ENCODE results near the gene TMPRSS11F.
"Not testable (repeated sequence)": the region's sequence is repeated elsewhere in the genome, so short reads cannot be mapped to it uniquely, and the experiment has no call there.

TMPRSS11F gene

DNA sequence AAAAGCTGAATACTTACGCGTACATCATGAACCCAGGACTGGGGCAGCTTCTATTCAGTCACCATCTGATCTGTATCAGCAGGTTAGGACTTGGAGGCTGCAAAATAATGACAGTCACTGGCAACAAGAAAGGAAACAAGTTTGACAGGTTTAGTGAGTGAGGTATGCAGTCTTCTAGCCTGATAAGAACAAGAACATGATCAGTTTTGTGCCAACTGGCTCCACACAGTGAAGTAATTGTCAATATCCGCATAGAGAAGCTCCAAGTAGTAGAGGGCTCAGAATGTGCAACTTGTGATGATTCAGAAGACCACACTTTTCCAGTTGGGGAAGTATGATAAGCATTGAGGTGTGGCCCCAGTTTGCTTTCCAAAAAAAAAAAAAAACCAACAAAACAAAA, at the start of gene TMPRSS11F:
Gene TMPRSS11F, minus strand, starts transcription at position 77 of the 400 bp plus-strand sequence. Its CDS starts 49 bp downstream, at position 28.
- no peak for TF ChIP-seq JUND (IDR thresholded peaks at IDR 0.05; ENCODE audit: low read depth)
- in situ Hi-C loops (cut with HindIII; ENCODE audit: low pct_unique_long_range_greater_than_20kb, low sequenced_read_pairs): no loop called here

DNA sequence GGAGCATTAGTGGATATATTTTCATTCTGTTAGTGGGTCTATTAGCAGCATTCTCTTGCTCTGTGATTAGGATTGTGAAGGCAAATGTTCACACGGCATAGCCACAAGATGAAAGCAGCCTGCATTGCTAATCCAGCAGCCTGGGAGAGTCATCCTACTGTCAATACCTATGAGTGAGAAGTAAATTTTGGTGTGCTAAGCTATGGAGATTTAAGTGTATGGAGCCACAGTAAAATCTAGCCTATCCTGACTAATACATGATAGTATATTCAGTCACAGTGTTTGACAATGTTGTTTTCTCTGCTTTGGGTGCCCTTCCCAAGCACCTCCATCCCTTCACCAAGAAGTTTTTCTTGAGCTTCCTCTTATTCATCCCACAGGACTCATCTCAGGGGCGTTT, 47.2 kb upstream of the TMPRSS11F start:
- TF ChIP-seq JUND (IDR thresholded peaks at IDR 0.05; ENCODE audit: low read depth): no peak
- no peak for DNase-seq (ENCODE audit: low read depth in 1 of 2, low spot score in 1 of 2)
- in situ Hi-C loops (cut with HindIII; ENCODE audit: low pct_unique_long_range_greater_than_20kb, low sequenced_read_pairs): no loop called here

More for the DNA sequence above, at the start of gene TMPRSS11F:
- DNase-seq (ENCODE audit: low read depth in 1 of 2, low spot score in 1 of 2): peak in 1 of 2 experiments; percentile 63

DNA sequence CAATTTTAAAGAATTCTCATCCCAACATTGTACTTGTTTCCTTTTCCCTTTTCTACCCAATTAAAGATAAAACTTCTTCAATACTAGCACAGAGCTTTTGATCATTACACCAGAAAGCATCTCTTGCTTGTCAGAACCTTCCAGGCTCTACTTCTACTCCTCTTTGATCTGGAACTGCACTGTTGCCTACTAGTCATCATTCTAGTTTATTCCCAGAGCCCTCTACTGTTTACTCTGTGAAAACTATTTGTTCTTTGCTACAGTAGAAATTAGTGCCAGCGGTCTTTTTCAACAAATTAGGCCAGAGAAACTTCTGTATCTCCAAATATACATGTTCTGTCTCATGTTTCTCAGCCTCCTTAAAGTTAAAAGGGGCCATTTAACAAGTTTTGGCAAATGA, 46.8 kb upstream of the TMPRSS11F start:
- in situ Hi-C loops (cut with HindIII; ENCODE audit: low pct_unique_long_range_greater_than_20kb, low sequenced_read_pairs): no loop called here
- DNase-seq (ENCODE audit: low read depth in 1 of 2, low spot score in 1 of 2): no peak
- no peak for TF ChIP-seq JUND (IDR thresholded peaks at IDR 0.05; ENCODE audit: low read depth)

DNA sequence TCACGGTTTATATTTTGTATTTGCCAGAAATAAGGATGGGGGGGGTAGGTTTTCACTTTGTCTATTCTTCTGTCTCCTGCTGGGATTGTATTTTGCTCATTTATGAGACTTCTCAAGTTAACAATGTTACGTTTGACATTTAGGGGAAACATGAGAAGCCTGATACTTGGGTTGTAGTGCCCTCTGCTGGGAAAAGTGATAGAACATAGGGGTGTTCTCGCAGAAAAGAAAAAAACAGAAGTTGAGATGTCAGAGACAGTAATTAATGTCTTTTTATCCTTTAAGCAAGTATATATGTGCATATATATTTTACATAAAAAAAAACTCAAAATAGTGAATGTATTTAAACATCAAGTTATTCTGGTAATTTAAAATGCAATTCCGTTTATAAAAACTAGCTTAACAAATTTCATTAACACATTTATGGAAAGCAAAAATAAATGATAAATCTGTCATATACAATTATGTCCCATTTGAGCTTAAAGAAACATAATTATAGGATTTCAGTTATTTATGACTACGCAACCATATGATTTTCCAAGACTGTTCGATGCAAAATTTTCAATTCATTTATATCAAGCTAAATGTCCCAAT, 46.0 kb upstream of the TMPRSS11F start:
- peak in 1 of 2 experiments; percentile 73 for DNase-seq (ENCODE audit: low read depth in 1 of 2, low spot score in 1 of 2)
- in situ Hi-C loops (cut with HindIII; ENCODE audit: low pct_unique_long_range_greater_than_20kb, low sequenced_read_pairs): no loop called here
- no peak for TF ChIP-seq JUND (IDR thresholded peaks at IDR 0.05; ENCODE audit: low read depth)

DNA sequence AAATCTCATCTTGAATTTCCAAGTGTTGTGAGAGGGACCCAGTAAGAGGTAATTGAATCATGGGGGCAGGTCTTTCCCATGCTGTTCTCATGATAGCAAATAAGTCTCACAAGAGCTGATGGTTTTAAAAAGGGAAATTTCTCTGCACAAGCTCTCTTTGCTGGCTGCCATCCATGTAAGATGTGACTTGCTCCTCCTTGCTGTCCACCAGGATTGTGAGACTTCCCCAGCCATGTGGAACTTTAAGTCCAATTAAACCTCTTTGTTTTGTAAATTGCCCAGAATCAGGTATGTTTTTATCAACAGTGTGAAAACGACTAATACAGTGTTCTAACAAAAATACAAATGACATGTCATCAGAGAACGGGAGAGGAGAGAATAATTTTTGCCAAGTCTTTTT, 44.7 kb upstream of the TMPRSS11F start:
- in situ Hi-C loops (cut with HindIII; ENCODE audit: low pct_unique_long_range_greater_than_20kb, low sequenced_read_pairs); DNase-seq (ENCODE audit: low read depth in 1 of 2, low spot score in 1 of 2): not testable (repeated sequence)

DNA sequence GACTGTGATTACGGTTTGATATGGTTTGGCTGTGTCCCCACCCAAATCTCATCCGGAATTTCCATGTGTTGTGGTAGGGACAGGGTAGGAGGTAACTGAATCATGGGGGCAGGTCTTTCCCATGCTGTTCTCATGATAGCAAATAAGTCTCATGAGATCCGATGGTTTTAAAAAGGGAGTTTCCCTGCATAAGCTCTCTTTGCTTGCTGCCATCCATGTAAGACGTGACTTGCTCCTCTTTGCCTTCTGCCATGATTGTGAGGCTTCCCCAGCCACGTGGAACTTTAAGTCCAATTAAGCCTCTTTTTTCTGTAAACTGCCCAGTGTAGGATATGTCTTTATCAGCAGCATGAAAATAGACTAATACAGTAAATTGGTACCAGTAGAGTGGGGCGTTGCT, 42.5 kb upstream of the TMPRSS11F start:
- DNase-seq (ENCODE audit: low read depth in 1 of 2, low spot score in 1 of 2); in situ Hi-C loops (cut with HindIII; ENCODE audit: low pct_unique_long_range_greater_than_20kb, low sequenced_read_pairs): not testable (repeated sequence)

DNA sequence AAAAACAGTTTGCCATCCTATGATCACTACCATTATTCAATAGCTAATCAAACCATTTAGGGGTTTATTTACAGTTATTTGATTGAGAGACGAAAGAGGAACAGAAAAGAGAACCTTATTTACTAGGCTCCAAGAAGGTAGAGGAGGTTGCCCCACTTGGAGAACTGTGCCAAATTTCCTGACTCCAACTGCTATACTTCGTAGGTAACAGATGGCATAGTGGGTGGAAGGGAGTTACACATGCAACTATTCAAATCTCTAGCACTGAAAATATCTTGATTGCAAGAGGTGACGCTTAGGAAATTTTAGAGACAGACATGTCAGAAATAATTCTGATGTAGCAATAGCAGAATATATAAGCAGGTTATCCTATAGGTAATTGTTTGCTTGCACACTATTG, 38.0 kb upstream of the TMPRSS11F start:
- TF ChIP-seq JUND (IDR thresholded peaks at IDR 0.05; ENCODE audit: low read depth): no peak
- in situ Hi-C loops (cut with HindIII; ENCODE audit: low pct_unique_long_range_greater_than_20kb, low sequenced_read_pairs): no loop called here
- no peak for DNase-seq (ENCODE audit: low read depth in 1 of 2, low spot score in 1 of 2)

DNA sequence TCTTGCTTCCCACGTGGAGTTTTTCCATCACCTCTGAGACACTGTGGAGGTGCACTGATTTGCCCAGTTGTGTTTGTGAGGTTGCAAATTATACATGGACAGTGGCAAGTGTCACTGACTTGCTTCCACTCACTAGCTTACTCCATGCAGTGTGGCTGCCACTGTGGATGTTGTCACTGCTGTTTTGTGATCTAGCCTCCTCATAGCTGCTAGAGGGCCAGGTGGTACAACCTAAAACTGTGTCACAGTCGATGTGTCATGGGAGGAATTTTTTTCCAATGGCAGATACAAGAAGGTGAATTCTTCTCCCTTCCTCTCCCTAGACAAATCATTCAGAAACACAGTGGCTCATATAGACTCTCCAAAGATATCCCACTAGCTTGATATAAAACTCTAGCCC, 37.5 kb upstream of the TMPRSS11F start:
- no peak for DNase-seq (ENCODE audit: low read depth in 1 of 2, low spot score in 1 of 2)
- TF ChIP-seq JUND (IDR thresholded peaks at IDR 0.05; ENCODE audit: low read depth): no peak
- in situ Hi-C loops (cut with HindIII; ENCODE audit: low pct_unique_long_range_greater_than_20kb, low sequenced_read_pairs): no loop called here

DNA sequence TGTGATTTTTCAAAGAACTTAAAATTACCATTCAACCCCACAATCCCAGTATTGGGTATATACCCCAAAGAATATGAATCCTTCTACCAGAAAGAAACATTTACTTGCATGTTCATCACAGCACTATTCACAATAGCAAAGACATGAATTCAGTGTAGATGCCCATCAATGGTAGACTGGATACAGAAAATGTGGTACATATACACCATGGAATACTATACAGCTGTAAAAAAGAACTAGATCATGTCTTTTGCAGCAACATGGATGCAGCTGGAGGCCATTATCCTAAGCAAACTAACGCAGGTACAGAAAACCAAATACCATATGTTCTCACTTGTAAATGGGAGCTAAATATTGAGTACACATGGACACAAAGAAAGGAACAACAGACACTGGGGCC, 34.1 kb upstream of the TMPRSS11F start:
- in situ Hi-C loops (cut with HindIII; ENCODE audit: low pct_unique_long_range_greater_than_20kb, low sequenced_read_pairs): no loop called here
- no peak for TF ChIP-seq JUND (IDR thresholded peaks at IDR 0.05; ENCODE audit: low read depth)
- no peak for DNase-seq (ENCODE audit: low read depth in 1 of 2, low spot score in 1 of 2)

DNA sequence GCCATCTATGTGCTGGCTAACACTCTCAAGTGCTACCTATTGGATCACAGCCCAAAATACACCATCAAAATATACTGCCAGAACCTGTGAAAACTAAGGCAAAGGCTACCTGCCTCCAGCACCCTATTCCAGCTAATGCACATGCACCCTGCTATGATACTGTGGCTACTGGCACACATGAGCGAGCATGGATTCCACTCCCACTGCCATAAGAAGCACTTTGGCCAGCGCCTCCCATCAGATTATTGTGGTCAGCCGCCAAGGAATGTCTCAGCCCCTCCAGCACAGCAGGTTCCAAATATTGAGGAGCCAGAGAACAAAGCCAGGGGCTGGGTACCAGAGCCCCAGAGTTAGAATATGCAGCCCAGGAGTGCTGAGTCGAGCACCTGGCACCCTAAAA, 32.5 kb upstream of the TMPRSS11F start:
- in situ Hi-C loops (cut with HindIII; ENCODE audit: low pct_unique_long_range_greater_than_20kb, low sequenced_read_pairs): no loop called here
- TF ChIP-seq JUND (IDR thresholded peaks at IDR 0.05; ENCODE audit: low read depth): no peak
- no peak for DNase-seq (ENCODE audit: low read depth in 1 of 2, low spot score in 1 of 2)

DNA sequence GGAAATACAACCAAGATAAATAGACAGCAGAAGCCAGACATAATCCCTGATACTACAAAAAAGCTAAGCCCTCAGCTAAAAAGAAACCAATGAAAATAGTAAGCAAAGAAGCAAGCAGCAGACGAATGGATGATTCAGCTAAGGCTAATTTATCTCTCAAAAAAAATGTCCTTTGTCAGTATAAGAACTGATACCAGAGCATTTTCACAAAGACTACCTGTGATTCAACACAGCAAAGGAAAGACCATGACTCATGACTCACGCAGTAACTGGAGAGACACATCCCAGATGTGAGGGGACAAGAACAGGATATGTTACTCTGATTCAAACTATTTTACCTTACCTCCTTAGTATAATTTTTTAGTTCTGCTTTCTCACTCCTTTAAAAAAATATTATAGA, 22.7 kb upstream of the TMPRSS11F start:
- in situ Hi-C loops (cut with HindIII; ENCODE audit: low pct_unique_long_range_greater_than_20kb, low sequenced_read_pairs): no loop called here
- DNase-seq (ENCODE audit: low read depth in 1 of 2, low spot score in 1 of 2): no peak

DNA sequence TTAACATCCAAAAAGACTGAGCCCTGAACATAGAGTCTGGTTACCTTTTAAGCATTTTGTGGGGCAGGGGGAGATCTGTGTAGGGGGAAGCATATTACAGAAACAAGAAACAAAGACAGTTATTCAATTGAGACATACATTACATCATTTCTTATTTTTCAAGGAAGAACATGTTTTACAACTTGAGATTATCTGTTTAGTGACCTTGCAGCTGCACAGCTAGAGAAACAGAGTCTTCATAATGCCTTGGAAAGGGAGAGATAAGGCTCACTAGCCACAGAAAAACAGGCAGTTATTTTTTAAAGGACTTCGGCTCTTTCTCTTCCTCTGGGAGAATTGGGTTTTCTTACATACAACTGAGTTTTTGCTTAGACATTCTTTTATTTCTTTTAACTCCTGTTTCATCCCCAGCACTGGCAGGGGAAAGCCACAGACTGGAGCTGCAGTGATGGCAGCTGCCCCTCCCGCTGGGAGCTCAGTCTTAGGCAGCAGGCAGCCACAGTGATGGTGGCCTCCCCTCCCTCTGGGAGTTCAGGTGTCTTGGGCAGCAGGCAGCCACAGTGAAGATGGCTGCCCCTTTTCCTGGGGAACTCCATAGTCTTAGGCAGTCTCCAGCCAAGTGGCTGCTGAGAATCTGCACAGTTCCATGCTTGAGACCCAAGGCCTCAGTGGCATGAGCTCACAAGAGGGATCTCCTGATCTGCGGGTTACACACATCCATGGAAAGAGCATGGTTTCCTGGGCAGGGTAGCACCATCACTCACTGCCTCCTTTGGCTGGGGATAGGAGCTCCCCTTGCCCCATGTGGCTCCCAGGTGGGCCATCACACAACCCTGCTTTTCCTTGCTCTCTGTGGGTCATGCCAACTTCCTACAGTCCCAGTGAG, 19.4 kb upstream of the TMPRSS11F start:
- in situ Hi-C loops (cut with HindIII; ENCODE audit: low pct_unique_long_range_greater_than_20kb, low sequenced_read_pairs): no loop called here
- DNase-seq (ENCODE audit: low read depth in 1 of 2, low spot score in 1 of 2): no peak
- TF ChIP-seq JUND (IDR thresholded peaks at IDR 0.05; ENCODE audit: low read depth): no peak

More for the DNA sequence above, 22.7 kb upstream of the TMPRSS11F start:
- no peak for TF ChIP-seq JUND (IDR thresholded peaks at IDR 0.05; ENCODE audit: low read depth)

DNA sequence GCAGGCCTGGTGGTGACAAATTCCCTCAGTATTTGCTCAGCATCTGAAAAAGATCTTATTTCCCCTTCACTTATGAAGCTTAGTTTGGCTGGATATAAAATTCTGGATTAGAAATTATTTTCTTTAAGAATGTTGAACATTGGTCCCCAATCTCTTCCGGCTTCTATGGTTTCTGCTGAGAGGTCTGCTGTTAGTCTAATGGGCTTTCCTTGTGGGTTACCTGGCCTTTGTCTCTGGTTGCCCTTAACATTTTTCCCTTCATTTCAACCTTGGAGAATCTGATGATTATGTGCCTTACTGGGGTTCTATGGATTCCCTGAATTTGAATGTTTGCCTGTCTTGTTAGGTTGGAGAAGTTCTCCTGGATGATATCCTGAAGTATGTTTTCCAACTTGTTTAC, 17.4 kb upstream of the TMPRSS11F start:
- in situ Hi-C loops (cut with HindIII; ENCODE audit: low pct_unique_long_range_greater_than_20kb, low sequenced_read_pairs): no loop called here
- no peak for TF ChIP-seq JUND (IDR thresholded peaks at IDR 0.05; ENCODE audit: low read depth)
- no peak for DNase-seq (ENCODE audit: low read depth in 1 of 2, low spot score in 1 of 2)
